Gastrocnemius medialis (tissue), 4 donors: ENCODE data around the gene TTC31.

ENCODE experiments used
- CTCF ChIP-seq, 5 experiments: fragments of 450-650 bp in 3 of 5; fragments of 200-600 bp in 2 of 5; sonication (generic) in 2 of 5; IDR thresholded peaks in 4 of 5; conservative IDR thresholded peaks in 1 of 5; 1 replicate in 4 of 5; 2 replicates in 1 of 5; pipeline ENCODE4 v1.5.1; 2016 to 2019; ENCODE audit warnings: antibody characterized with exemption in 5 of 5, mild to moderate bottlenecking in 3 of 5, moderate library complexity in 3 of 5
- POLR2A ChIP-seq, 2 donors: fragments of 450-650 bp; IDR thresholded peaks; one replicate each; pipeline ENCODE4 v1.6.1; 2017; ENCODE audit warnings: antibody characterized with exemption in 2 of 2, mild to moderate bottlenecking in 2 of 2, moderate library complexity in 2 of 2

- TF ChIP-seq POLR2A (IDR thresholded peaks at IDR 0.05), result no peak
- TF ChIP-seq CTCF (IDR thresholded peaks at IDR 0.05 in 4 of 5, conservative IDR thresholded peaks at IDR 0.05 in 1 of 5), result no peak
These were observed 3.3 kb downstream of the TTC31 start for GRCh38 chr2:74486141-74486540.
